NCI-H1092 (cell line): ENCODE data around the gene MPP2.
"Not testable (repeated sequence)": the region's sequence is repeated elsewhere in the genome, so short reads cannot be mapped to it uniquely, and the experiment has no call there.

Experiments
- DNase-seq: peaks from one replicate; lab custom pipeline; 2025; lab: John Stamatoyannopoulos, UW

Gene MPP2, protein sequence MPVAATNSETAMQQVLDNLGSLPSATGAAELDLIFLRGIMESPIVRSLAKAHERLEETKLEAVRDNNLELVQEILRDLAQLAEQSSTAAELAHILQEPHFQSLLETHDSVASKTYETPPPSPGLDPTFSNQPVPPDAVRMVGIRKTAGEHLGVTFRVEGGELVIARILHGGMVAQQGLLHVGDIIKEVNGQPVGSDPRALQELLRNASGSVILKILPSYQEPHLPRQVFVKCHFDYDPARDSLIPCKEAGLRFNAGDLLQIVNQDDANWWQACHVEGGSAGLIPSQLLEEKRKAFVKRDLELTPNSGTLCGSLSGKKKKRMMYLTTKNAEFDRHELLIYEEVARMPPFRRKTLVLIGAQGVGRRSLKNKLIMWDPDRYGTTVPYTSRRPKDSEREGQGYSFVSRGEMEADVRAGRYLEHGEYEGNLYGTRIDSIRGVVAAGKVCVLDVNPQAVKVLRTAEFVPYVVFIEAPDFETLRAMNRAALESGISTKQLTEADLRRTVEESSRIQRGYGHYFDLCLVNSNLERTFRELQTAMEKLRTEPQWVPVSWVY

DNA sequence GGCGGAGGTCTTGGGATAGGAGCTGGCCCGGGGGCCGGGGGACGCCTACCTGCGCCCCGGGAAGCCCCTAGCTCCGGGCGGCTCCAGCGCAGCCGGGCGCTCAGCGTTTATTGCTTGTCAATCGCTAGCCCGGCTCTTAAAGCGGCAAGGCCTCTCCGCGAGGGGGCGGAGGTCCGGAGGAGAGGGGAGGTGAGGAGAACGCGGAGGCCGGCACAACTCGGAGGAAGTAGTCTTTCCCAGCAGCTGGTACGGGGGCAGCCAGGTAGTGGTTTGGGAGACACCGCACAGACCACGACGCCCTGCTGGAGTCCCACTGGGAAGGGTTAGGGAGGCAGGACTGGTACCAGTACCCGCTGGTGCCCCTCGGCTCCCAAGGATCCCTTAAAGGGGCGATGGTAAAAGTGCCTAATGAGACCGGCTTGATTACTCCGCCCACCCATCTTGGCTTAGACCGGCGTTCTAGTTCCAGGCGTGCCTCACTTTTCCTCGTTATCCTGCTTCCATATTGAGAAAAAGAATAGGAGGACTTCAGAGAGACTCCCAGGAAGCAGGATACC lies at the start of gene MPP2:
MPP2 (minus strand) TSS at position 112 of the 557 bp plus-strand sequence. CDS start 3,076 bp downstream, outside the sequence.
- no peak for DNase-seq

- no peak for DNase-seq
Observed at GRCh38 chr17:43956222-43956621, 48.9 kb upstream of the MPP2 start.

DNA sequence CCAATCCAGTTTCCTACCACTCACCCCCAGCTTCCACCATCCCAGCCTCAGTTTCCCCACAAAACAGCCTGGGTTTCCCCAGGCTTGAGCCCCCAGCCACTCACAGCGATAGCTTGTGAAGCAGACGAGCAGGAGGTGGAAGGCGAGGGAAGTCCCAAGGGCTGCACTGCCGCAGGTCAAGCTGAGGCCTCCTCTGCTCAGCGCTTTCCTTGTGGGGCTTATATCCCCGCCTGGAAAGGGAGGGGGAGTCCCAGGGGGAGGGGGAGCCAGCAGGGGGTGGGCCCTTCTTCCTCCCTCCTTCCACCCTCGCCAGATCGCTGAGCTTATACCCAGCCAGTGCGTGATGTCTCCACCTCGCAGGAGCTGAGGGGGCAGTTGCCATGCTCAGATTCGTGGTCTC lies 46.4 kb upstream of the MPP2 start, which contains the start of gene PYY:
PYY (minus strand) TSS at position 195 of the 400 bp plus-strand sequence. CDS start 457 bp downstream, outside the sequence.
- no peak for DNase-seq

DNA sequence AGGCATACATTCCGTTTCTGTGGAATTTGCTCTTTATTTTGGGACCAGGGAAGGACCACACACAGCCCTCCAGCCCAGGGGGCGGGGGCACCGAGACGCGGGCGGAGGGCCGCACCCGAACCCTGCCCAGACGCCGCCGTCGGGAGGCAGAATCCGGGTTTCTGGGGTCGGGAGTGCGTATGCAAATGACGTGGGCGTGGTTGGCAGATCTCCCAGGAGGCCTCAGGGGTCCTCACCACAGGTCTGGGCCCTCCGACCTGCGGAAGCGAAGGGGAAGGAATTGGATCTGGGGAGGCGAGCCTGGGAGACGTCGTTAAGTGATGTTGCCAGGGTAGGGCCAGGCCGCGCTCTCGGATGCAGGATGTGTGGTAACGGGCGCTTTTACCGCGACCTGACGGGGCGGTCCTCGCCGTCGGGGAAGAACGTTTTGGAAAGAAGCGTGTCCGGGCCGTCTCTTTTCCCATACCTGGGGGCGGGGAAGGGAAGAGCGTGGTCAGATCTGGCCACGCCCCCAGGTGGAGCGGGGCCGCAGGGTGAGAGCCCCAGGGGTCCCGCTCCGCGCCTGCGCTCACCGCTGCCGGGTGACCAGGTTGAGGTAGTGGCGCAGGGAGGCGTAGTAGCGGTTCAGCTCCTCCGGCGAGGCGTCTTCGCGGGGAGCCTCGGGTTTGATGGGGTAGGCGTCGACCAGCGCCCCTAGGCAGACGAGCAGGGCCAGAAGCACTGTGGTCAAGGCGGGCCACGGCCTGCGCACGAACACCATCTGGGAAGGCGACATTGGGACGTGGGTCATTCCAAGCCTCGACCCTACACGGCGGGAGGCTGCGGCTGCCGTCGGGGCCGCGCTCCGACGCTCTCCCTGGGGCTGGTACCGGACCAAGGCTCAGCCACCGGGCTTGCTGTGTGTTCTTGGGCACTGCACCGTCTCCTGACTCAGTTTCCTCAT lies 45.7 kb upstream of the MPP2 start:
- DNase-seq = no peak

DNA sequence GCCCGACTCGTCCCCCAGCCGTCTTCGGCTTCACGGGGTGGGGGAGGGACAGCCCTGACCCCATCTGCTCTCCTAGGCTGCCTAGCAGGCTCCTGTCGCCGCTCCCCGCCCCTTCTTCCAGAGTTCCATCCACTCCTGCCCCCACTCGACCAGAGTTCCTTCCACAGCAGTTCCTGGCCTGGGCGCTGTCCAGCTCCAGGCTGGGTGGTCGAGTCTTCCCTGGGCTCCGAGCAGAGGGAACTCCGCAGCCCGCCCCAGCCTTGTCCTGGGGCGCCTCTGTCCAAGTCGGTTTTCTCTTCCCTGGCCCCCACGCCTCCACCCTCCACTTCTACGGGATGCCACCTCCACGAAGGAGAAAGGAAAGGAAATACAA lies 45.0 kb upstream of the MPP2 start:
- no peak for DNase-seq

DNA sequence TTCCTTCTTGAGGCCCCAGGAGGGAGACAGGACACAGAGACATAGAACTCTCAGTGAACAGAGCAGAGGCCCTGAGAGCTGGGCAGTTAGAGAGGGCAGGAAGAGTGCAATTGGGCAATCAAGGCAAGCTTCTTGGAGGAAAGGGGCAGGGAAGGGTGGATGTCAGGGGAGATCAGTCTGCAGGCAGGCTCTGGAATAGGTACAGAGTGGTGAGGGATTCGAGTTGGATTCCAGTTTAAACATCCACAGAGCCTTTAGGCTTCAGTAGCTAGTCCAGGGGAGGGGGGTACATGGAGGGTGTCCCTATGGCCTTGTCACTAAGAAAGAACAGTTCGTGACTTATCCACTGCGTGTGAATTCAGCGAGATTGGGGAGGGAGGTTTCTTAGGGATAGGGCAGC lies 44.4 kb upstream of the MPP2 start:
- DNase-seq = no peak

DNA sequence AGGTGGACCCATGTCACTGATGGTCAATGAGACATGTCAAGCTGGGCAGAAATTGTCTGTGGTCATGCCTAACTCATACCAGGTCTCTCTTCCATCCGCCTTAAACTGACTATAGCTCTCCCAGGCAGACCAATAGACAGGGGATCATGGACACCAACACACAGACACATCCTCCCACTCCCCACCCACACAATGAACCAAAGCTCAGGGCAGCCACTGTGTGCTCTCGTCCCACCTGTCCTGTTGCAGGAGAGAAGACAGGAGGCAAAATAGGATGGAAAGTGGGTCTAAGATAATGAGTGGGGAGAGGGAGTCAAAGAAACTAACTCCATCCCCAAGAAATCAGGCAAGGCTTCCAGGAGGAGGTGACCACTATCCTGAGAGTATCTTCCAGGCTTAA lies 43.2 kb upstream of the MPP2 start:
- no peak for DNase-seq

DNA sequence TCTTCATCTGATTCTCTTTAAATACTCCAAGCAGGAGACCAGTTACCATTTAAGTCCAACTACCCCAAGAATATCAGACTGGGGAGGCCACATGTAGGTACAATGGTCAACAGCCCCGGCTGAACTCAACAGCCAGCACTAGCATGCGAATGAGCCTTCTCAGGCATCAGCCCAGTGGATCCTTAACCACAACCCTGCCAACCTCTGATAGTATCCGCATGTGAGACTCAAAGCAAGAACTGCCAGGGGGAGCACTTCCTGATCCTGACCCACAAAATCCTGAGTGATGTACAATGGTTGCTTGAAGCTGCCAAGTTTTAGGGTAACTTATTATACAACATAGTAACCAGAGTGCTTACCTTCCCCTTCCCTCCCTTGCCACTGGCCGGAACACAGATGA lies 42.4 kb upstream of the MPP2 start:
- DNase-seq = no peak

DNA sequence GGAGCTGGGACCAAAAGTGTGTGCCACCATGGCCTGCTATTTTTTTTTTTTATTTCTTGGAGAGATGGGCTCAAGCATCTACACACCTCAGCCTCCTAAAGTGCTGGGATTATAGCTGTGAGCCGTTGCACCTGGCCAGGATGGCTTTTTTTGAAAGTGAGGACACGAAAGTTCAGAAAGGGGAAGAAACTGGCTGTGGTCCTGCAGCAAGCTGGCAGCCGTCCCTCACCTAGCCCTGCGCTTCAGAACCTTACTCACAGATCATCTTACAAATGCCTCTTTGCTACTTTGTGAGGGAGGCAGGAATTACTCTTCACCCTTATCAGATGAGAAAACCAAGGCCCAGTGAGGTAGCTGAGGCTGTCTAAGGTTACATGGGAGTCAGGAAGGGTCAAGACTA lies 39.4 kb upstream of the MPP2 start:
- DNase-seq = no peak

DNA sequence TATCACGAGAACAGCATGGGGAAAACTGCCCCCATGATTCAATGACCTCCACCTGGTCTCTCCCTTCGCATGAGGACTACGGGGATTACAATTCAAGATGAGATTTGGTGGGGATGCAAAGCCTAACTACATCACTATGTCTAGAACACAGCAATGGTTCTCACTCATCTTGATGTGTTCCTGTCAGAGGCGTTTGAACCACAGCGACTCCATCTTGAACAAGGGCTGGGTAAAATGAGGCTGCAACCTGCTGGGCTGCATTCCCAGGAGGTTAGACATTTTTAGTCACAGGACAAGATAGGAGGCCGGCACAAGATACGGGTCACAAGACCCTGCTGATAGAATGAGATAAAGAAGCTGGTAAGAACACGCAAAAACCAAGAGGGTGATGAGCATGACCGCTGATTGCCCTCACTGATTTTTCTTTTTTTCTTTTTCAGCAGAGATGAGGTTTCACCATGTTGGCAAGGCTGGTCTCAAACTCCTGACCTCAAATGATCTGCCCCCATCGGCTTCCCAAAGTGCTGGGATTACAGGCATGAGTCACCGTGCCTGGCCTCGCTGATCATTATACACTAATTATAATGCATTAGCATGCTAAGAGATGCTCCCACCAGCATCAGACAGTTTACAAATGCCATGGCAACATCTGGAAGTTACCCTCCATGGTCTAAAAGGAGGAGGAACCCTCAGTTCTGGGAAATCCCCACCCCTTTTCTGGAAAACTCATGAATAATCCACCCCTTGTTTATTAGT lies 37.9 kb upstream of the MPP2 start:
- DNase-seq = no peak

GRCh38 chr17:43942051-43942685 lies 34.8 kb upstream of the MPP2 start, which contains the start of gene PPY:
Gene PPY, minus strand, starts transcription at chr17:43942476. Its CDS starts 822 bp downstream, at chr17:43941654.
- no peak for DNase-seq

- peak; percentile 23 for DNase-seq
Observed at GRCh38 chr17:43940630-43941029, 33.3 kb upstream of the MPP2 start.

DNA sequence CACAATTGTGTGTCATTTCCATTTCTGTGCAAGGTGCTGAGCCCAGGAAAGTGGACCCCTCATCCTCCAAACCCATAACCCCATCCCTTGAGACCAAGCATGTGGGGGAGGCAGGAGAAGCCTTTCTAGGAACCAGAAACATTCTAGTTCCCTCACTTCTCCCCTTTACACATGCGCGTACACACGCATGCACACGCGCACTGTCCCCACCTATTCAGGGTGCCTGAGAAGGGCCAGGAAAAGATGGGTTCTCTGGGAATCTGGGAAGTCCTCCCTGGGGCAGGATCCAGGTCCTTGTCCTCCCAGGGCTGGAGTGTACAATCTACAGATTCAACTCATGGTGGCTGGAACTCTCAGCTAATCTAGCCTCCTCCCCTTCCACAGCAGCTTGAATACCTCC lies 32.5 kb upstream of the MPP2 start:
- no peak for DNase-seq

GRCh38 chr17:43939452-43939851 lies 32.1 kb upstream of the MPP2 start:
- not testable (repeated sequence) for DNase-seq

GRCh38 chr17:43938838-43939182 lies 31.5 kb upstream of the MPP2 start:
- DNase-seq = no peak

GRCh38 chr17:43936434-43936833 lies 29.1 kb upstream of the MPP2 start:
- DNase-seq = no peak

DNA sequence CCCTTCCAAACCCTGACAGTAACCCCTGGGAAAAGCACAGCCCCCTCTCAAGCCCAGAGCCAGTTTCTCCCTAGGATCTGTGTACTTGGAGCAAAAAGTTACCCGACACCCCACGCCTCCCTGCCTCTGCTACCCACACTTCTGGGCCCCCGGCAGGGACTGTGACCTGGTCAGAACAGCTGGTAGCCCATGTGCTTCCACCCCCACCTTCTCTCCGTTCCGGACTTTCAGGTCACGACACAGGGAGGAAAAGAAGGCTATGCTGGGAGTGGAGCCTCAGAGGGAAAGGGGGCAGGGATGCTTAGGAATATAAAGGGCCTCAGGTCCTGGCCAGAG lies 28.6 kb upstream of the MPP2 start:
- no peak for DNase-seq

DNA sequence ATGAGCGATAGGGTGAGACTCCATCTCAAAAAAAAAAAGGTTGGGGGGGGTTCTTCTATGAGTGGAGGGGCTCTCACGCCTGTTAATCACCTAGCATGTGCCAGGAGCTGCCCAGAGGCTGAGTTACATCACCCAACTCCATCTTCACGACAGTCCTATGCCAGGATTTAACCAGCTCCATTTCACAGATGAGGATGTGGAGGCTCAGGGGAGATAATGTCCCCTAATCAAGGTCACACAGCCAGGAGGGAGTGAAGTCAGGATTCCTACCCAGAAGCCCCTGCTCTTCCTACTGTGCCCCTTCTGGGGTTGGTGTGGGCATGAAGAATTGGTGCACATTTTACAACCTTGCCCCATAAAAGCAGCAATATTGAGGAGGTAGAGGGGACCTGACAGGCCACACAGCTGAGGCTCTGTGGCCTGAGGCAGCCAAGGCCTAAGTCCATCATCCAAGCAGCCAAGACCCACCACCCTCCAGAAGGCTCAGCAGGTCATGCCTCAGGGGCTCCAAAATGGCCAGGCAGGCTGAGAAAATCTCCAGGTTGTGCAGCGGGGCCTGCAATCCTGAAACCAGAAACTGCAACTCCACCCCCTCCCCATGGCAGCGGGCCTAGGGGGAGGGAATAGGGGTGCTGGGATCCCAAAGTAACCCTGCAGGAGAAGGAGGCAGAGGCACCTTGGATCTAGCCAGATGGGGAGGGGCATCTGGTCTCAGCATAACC lies 28.0 kb upstream of the MPP2 start:
- no peak for DNase-seq

- no peak for DNase-seq
Observed at GRCh38 chr17:43932923-43933322, 25.6 kb upstream of the MPP2 start.

- DNase-seq = no peak
Observed at GRCh38 chr17:43932357-43932756, 25.0 kb upstream of the MPP2 start.
